Aorta (tissue), 5 donors: ENCODE data around the gene CLIP1. TPM values are rescaled to one million over a fixed set of nuclear protein-coding genes. Genes with fewer than 3 reads are reported as not detected.

Experiments used
- ATAC-seq: fragments of 200-7000 bp; cut with Tn5 transposase; one replicate; pipeline ENCODE4 v1.9.1; 2022; ENCODE audit warnings: moderate library complexity; ENCODE audit not compliant: low FRiP score
- DNase-seq, 2 donors: peaks; one replicate each; pipeline ENCODE4 v3.0.0-alpha.2; 2020
- H3K27ac ChIP-seq, 2 donors: one replicate each; pipeline ENCODE4 v1.5.1; 2013; ENCODE audit warnings: low read length in 2 of 2, mild to moderate bottlenecking in 2 of 2, moderate library complexity in 2 of 2, control low read depth in 1 of 2, inconsistent platforms in 1 of 2, low read depth in 1 of 2
- H3K27me3 ChIP-seq, 2 donors: one replicate each; pipeline ENCODE4 v1.6.1; 2013; ENCODE audit warnings: control low read depth in 1 of 2, low read length in 1 of 2, mild to moderate bottlenecking in 1 of 2, moderate library complexity in 1 of 2; ENCODE audit not compliant: insufficient read depth in 2 of 2, control insufficient read depth in 1 of 2
- H3K36me3 ChIP-seq, 2 donors: one replicate each; pipeline ENCODE4 v1.6.1; 2013; ENCODE audit warnings: control low read depth in 1 of 2, low read length in 1 of 2, mild to moderate bottlenecking in 1 of 2; ENCODE audit not compliant: insufficient read depth in 2 of 2, control insufficient read depth in 1 of 2
- H3K4me1 ChIP-seq, 2 donors: one replicate each; pipeline ENCODE4 v1.6.1; 2013; ENCODE audit warnings: low read length in 2 of 2, control low read depth in 1 of 2, mild to moderate bottlenecking in 1 of 2, moderate library complexity in 1 of 2; ENCODE audit not compliant: insufficient read depth in 2 of 2, control insufficient read depth in 1 of 2
- H3K4me3 ChIP-seq, 2 donors: one replicate each; pipeline ENCODE4 v1.5.1; 2013; ENCODE audit warnings: low read length in 2 of 2, control low read depth in 1 of 2, mild to moderate bottlenecking in 1 of 2
- H3K9me3 ChIP-seq: one replicate; pipeline ENCODE4 v1.6.1; 2013; ENCODE audit warnings: mild to moderate bottlenecking, low read length; ENCODE audit not compliant: control insufficient read depth
- WGBS, 2 donors: extraction: QIAGEN DNeasy Blood & Tissue Kit; methylation state at CpG; one replicate each; pipeline ENCODE4 v1.1.7; 2013; 5-methylcytosine and 5-hydroxymethylcytosine counted together
- intact Hi-C, 2 donors: fragments of 100-400 bp; cut with DNase I; formaldehyde crosslinking; loops; one replicate each; pipeline versions ENCODE4 v1.14.2 to v1.15.0; 2022
- polyA plus RNA-seq, 2 donors: library from polyadenylated mRNA; stranded (reverse); fragments of 200-250 nt; gene quantifications; one replicate each; pipeline ENCODE4 v1.2.3, GENCODE V29; 2013
- total RNA-seq, 2 donors: library from RNA; stranded (reverse); fragmentation: NEBNext Ultra II Directional; extraction: Animal tissue kit (Norgen Biotek cat#: 25700); gene quantifications; one replicate each; pipeline ENCODE4 v1.2.1, GENCODE V29; 2021
- donor health status: healthy with polysubstance abuse.
- donor health status: Bipolar disorder and iron deficiency.
- donor health status: DM: no; HTN: no; CAD: no.
- donor health status: DM: no; HTN: no; CAD: no.
- donor health status: DM: yes; HTN: yes; CAD: no.

Gene CLIP1
- total and polyA plus RNA-seq, 4 donors: 33.2 to 182 (median 80.9) TPM

DNA sequence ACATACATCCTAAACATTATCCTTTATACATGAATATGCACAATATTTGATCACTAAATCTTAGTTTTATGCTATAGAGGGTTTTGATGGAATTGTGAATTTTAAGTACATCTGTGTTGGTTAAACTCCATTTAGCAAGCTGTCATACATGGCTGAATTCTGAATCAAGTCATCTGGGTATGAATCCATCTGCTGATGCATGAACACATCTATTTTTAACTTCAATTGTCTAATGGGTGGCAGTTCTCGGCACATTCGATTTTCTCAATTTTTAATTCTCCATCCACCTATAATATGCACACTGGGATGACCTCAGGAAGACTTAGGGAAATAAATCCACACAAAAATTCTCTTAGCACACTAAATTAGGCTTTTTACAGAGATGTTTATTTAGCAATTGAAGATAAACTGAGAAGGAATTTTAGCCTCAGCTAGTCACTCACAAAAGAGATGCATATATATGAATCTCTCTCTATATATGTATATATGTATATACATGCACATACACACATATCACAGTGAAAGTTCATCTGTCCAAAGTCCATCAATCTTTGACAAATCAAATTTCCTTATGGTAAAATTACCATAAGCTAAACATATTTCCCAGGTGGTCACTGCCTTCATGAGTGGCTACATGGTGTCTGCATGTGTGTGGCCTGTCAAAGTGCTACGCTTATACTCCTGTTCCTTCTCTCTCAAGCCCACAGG is 111.7 kb downstream of the CLIP1 start:
- no peaks in the 10 kb centered on the region for H3K4me1 ChIP-seq
- H3K4me3 ChIP-seq: no peak overlapping the region
- WGBS, 2 donors: 76 to 78% methylated on average over 3 of the region's 3 CpGs
- no peaks in the 10 kb centered on the region for H3K9me3 ChIP-seq
- ATAC-seq (no peak), DNase-seq (no peak)
- H3K27me3 ChIP-seq: no peaks in the 10 kb centered on the region
- intact Hi-C loops: no loop called here
- no peak overlapping the region for H3K27ac ChIP-seq
- peaks cover 0 to 10% of the 10 kb centered on the region in 2 donors for H3K36me3 ChIP-seq

DNA sequence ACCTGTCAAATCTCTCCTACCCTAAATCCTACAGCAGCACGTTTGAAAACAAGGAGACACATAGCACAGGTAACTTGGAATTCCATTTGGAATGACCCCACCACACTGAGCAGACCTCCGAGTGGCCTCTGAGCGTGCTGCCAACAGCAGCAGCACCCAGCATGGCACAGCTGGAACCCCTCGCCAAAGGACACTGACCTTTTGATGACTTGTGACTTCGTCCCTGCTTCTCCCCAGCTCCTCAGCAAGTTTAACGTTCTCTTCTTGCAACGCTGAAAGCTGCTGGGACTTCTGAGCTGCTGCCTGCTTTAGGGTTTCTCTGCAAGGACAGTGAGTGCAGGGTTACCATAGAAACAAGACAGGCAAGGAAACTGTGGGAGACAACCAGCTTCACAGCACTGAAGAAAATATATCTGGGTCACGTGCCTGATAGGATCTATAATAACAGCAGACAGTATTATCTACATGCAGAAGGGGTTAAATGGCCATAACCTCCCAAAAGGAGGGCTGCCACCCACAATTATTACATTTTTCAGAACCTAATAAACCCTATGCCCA is 112.8 kb downstream of the CLIP1 start:
- Histone ChIP-seq H3K36me3 (peaks cover 0 to 10% of the 10 kb centered on the region in 2 donors), H3K27ac (no peak overlapping the region), H3K4me3 (no peak overlapping the region), H3K4me1 (no peaks in the 10 kb centered on the region), H3K27me3 (no peaks in the 10 kb centered on the region), H3K9me3 (no peaks in the 10 kb centered on the region)
- intact Hi-C loops: no loop called here
- no peak for DNase-seq
- no peak for ATAC-seq
- WGBS, 2 donors: 73 to 75% methylated on average over 8 of the region's 8 CpGs

DNA sequence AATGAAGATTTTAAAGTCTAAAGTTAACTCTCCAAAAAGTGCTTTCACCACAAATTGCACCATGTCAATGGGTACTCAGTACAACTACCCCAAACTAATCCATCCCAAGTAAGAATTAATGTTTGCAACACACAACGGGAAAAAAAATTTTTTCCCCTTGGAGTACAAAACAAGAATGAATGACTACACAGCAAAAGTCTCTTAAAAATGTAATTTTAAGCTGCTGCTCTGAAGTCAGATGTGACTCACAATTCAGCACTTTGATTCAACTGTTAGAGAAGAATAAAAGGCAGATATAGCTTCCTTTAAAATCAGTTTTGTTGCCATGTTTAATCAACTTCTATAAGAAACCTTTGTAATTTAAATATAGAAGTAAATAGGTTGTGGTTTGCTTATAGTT is 113.7 kb downstream of the CLIP1 start:
- Histone ChIP-seq H3K4me1 (no peaks in the 10 kb centered on the region), H3K27me3 (no peaks in the 10 kb centered on the region), H3K9me3 (no peaks in the 10 kb centered on the region), H3K36me3 (peaks cover 0 to 11% of the 10 kb centered on the region in 2 donors), H3K27ac (no peak overlapping the region), H3K4me3 (no peak overlapping the region)
- no peak for DNase-seq
- 83% methylated on average over 1 of the region's 1 CpG for WGBS, 2 donors
- ATAC-seq: no peak
- intact Hi-C loops: no loop called here

DNA sequence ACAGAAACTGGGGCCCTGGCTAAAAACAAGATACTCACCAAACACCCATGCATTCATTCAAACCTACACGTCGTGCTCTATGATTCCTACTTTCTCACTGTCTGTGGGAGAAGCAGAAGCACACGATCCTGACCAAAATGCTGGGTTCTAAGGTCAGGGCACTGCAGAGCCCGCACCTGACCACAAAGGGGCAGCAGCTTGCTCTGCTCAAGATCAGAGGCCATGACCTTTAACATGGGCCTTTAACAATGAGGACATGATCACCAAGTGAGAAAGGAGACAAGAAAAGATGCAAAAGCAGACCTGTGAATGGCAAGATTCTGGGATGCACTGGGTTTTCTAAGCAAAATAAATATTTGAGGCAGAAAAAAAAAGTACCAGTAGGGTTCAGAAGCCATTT is 116.1 kb downstream of the CLIP1 start:
- WGBS, 2 donors: 70 to 74% methylated on average over 4 of the region's 4 CpGs
- Histone ChIP-seq H3K27me3 (no peaks in the 10 kb centered on the region), H3K4me3 (no peak overlapping the region), H3K9me3 (no peaks in the 10 kb centered on the region), H3K4me1 (no peaks in the 10 kb centered on the region), H3K36me3 (peaks cover 2 to 14% of the 10 kb centered on the region in 2 donors), H3K27ac (no peak overlapping the region)
- ATAC-seq: no peak
- intact Hi-C loops: no loop called here
- DNase-seq: no peak

DNA sequence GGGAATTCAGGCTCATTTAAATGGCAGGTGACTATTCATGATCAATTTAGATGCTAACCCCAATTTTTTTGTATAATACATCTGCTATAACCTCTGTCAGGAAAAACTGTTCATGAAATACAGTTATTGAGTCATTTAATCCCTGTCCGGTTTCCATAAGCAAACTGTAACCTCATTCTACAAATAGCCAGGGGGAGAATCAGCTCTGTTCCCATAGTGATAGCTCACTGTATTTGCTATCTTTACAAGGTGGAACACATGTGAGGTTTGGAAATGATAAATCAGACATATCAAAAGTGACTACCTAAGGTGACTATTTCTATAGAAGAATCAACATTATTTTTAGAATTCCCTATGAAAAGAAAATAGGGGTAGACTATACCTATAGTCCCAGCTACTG is 117.5 kb downstream of the CLIP1 start:
- ATAC-seq (no peak), DNase-seq (no peak)
- peaks cover 2 to 14% of the 10 kb centered on the region in 2 donors for H3K36me3 ChIP-seq
- H3K27me3 ChIP-seq: no peaks in the 10 kb centered on the region
- 83 to 92% methylated on average over 1 of the region's 1 CpG for WGBS, 2 donors
- H3K27ac ChIP-seq: no peak overlapping the region
- H3K4me1 ChIP-seq: no peaks in the 10 kb centered on the region
- H3K9me3 ChIP-seq: no peaks in the 10 kb centered on the region
- intact Hi-C loops: no loop called here
- no peak overlapping the region for H3K4me3 ChIP-seq

DNA sequence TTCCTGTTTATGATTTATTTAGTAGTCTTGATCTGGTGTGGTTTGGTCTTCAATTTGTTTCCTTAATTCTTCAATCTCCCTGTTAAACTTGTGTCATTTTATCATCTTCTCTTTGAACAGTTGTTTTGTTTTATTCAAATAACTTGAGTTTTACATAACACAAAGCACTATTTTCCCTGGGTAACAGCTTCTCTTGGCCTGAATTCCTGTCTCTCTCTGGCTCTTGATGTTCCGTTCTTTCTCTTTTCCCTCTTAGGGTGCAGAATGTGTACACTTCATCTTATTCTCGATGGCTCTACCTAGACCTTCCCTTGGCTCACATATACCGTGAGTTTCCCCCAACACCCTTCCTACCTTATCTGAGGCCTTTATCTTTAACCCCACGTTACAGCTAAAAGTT is 119.4 kb downstream of the CLIP1 start:
- no peaks in the 10 kb centered on the region for H3K9me3 ChIP-seq
- H3K36me3 ChIP-seq: peaks cover 4 to 7% of the 10 kb centered on the region in 2 donors
- H3K27me3 ChIP-seq: no peaks in the 10 kb centered on the region
- intact Hi-C loops: no loop called here
- no peaks in the 10 kb centered on the region for H3K4me1 ChIP-seq
- 70 to 73% methylated on average over 4 of the region's 4 CpGs for WGBS, 2 donors
- no peak for DNase-seq
- no peak for ATAC-seq
- H3K27ac ChIP-seq: no peak overlapping the region
- H3K4me3 ChIP-seq: no peak overlapping the region

DNA sequence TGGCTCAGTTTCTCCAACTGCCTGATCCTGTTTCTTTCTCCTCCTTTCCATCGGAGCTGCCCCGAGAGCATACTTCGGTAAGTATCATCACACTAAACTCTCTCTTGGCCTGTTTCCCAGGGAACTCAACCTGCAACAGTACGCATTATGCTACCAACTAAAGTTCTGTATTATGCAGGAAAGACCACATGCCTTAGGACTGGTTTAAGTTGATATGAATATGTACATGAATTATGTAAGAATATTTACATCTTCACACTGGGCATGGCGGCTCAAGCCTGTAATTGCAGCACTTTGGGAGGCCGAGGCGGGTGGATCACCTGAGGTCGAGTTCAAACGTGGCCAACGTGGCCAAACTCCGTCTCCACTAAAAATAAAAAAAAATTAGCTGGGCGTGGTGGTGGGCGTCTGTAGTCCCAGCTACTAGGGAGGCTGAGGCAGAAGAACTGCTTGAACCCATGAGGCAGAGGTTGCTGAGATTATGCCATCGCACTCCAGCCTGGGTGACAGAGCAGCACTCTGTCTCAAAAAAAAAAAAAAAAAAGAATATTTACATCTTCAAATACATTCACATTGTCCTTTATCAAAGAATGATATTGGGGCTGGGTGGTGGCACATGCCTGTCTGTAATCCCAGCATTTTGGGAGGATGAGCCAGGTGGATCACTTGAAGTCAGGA is 124.3 kb downstream of the CLIP1 start:
- Histone ChIP-seq H3K4me3 (no peak overlapping the region), H3K27me3 (no peaks in the 10 kb centered on the region), H3K27ac (no peak overlapping the region), H3K9me3 (no peaks in the 10 kb centered on the region), H3K36me3 (peaks cover 4 to 5% of the 10 kb centered on the region in 2 donors), H3K4me1 (no peaks in the 10 kb centered on the region)
- DNase-seq (no peak), ATAC-seq (no peak)
- 93% methylated on average over 14 of the region's 14 CpGs for WGBS, 2 donors
- intact Hi-C loops: no loop called here

DNA sequence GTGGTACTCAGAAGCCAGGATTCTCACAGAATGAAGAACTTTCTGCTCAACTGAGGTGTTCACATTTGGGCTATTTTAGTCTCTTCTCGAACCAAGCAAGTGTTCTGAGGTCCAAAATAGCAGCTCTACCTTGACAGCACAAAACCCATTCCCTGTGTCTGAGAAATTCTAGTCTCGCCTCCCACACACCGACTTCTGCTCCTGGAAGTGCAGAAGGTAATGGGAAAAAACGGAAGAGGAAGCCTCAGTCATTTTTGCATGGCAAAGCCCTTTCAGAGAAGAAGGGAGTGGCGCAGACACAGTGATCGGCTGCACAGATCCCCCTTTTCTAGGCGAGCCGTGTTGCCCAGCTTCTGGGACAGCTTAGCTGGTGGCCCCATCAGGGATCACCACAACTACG is 125.0 kb downstream of the CLIP1 start:
- ATAC-seq (no peak), DNase-seq (no peak)
- Histone ChIP-seq H3K27ac (no peak overlapping the region), H3K9me3 (no peaks in the 10 kb centered on the region), H3K27me3 (no peaks in the 10 kb centered on the region), H3K4me1 (no peaks in the 10 kb centered on the region), H3K4me3 (no peak overlapping the region), H3K36me3 (peaks cover 4 to 5% of the 10 kb centered on the region in 2 donors)
- 87 to 93% methylated on average over 9 of the region's 9 CpGs for WGBS, 2 donors
- intact Hi-C loops: no loop called here

DNA sequence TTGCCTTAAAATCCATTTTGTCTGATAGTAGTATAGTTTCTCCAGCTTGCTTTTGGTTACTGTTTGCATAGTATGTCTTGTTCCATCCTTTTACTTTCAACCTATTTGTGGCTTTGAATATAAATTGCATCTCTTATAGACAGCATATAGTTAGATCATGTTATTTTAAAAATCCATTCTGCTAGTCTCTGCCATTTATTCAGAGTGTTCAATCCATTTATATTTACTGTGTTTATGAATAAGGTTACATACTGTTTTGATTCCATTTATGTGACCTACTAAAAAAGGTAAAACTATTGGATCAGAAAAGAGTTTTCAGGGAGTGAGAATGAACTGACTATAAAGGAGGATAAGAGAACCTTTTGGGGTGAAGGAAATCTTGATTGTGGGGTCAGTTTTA is 126.6 kb downstream of the CLIP1 start:
- Histone ChIP-seq H3K27me3 (no peaks in the 10 kb centered on the region), H3K4me3 (no peak overlapping the region), H3K4me1 (no peaks in the 10 kb centered on the region), H3K9me3 (no peaks in the 10 kb centered on the region), H3K27ac (no peak overlapping the region), H3K36me3 (peaks cover 2 to 7% of the 10 kb centered on the region in 2 donors)
- no peak for ATAC-seq
- intact Hi-C loops: no loop called here
- DNase-seq: no peak
